Liver (tissue), 9 donors: Measurements from ENCODE around the gene PGAP1. TPM values are rescaled to one million over a fixed set of nuclear protein-coding genes. Genes with fewer than 3 reads are reported as not detected.

Experiments
- DNase-seq: peaks from one replicate; pipeline ENCODE4 v3.0.0-alpha.2; 2017; ENCODE audit warnings: low spot score
- H3K27ac ChIP-seq, 2 donors: one replicate each; pipeline ENCODE4 v1.7.0; 2013; ENCODE audit warnings: inconsistent platforms in 2 of 2, low read length in 2 of 2, control low read depth in 1 of 2, low read depth in 1 of 2, mild to moderate bottlenecking in 1 of 2
- H3K27me3 ChIP-seq, 4 donors: one replicate each; pipeline versions ENCODE4 v1.6.1 to v1.7.0; 2013; ENCODE audit warnings: low read length in 3 of 4, inconsistent platforms in 1 of 4, mild to moderate bottlenecking in 1 of 4, moderate library complexity in 1 of 4; ENCODE audit not compliant: control insufficient read depth in 4 of 4, insufficient read depth in 4 of 4
- H3K36me3 ChIP-seq, 4 donors: one replicate each; pipeline versions ENCODE4 v1.6.1 to v1.7.0; 2013; ENCODE audit warnings: low read length in 3 of 4, mild to moderate bottlenecking in 3 of 4, low read depth in 1 of 4, moderate library complexity in 1 of 4; ENCODE audit not compliant: control insufficient read depth in 4 of 4, insufficient read depth in 3 of 4
- H3K4me1 ChIP-seq, 4 donors: one replicate each; pipeline versions ENCODE4 v1.6.1 to v1.7.0; 2013; ENCODE audit warnings: low read length in 3 of 4, mild to moderate bottlenecking in 3 of 4, moderate library complexity in 1 of 4; ENCODE audit not compliant: control insufficient read depth in 4 of 4, insufficient read depth in 4 of 4
- H3K4me3 ChIP-seq, 3 donors: one replicate each; pipeline versions ENCODE4 v1.6.1 to v1.7.0; 2013; ENCODE audit warnings: low read length in 3 of 3, control low read depth in 1 of 3, low read depth in 1 of 3, mild to moderate bottlenecking in 1 of 3
- H3K9ac ChIP-seq, 2 donors: one replicate each; pipeline ENCODE4 v1.7.0; 2013; ENCODE audit warnings: low read length in 2 of 2, mild to moderate bottlenecking in 2 of 2, moderate library complexity in 2 of 2, control low read depth in 1 of 2, low read depth in 1 of 2
- H3K9me3 ChIP-seq, 4 donors: one replicate each; pipeline versions ENCODE4 v1.6.1 to v1.7.0; 2013; ENCODE audit warnings: low read length in 3 of 4; ENCODE audit not compliant: control insufficient read depth in 4 of 4
- EGR1 ChIP-seq, 2 donors: IDR thresholded peaks; 2 replicates each; pipeline ENCODE4 v1.6.1; 2016 to 2018; ENCODE audit warnings: antibody characterized with exemption in 2 of 2, low read depth in 2 of 2
- FOXA1 ChIP-seq: IDR thresholded peaks from 2 replicates; pipeline ENCODE4 v1.6.1; 2016; ENCODE audit warnings: antibody characterized with exemption
- FOXA2 ChIP-seq: IDR thresholded peaks from 2 replicates; pipeline ENCODE4 v1.6.1; 2016; ENCODE audit warnings: antibody characterized with exemption
- GABPA ChIP-seq, 2 donors: IDR thresholded peaks in 1 of 2; conservative IDR thresholded peaks in 1 of 2; 2 replicates each; pipeline ENCODE4 v1.6.1; 2016; ENCODE audit warnings: antibody characterized with exemption in 2 of 2, mild to moderate bottlenecking in 1 of 2, moderate library complexity in 1 of 2
- HNF4A ChIP-seq, 2 donors: conservative IDR thresholded peaks; 2 replicates each; pipeline ENCODE4 v1.6.1; 2016; ENCODE audit warnings: antibody characterized with exemption in 2 of 2, mild to moderate bottlenecking in 2 of 2
- HNF4G ChIP-seq: IDR thresholded peaks from 2 replicates; pipeline ENCODE4 v1.6.1; 2016; ENCODE audit warnings: antibody characterized with exemption
- JUND ChIP-seq, 2 donors: IDR thresholded peaks; 2 replicates each; pipeline ENCODE4 v1.6.1; 2016; ENCODE audit warnings: antibody characterized with exemption in 2 of 2
- NR2F2 ChIP-seq: IDR thresholded peaks from 2 replicates; pipeline ENCODE4 v1.6.1; 2016; ENCODE audit warnings: antibody characterized with exemption
- RAD21 ChIP-seq, 2 donors: IDR thresholded peaks; 2 replicates each; pipeline ENCODE4 v1.6.1; 2016; ENCODE audit warnings: antibody characterized with exemption in 2 of 2, mild to moderate bottlenecking in 2 of 2
- RXRA ChIP-seq, 2 donors: IDR thresholded peaks; 2 replicates each; pipeline ENCODE4 v1.6.1; 2017 to 2018; ENCODE audit warnings: antibody characterized with exemption in 2 of 2, mild to moderate bottlenecking in 1 of 2
- SP1 ChIP-seq: IDR thresholded peaks from 2 replicates; pipeline ENCODE4 v1.6.1; 2018; ENCODE audit warnings: antibody characterized with exemption, mild to moderate bottlenecking
- TAF1 ChIP-seq: conservative IDR thresholded peaks from 2 replicates; pipeline ENCODE4 v1.6.1; 2016; ENCODE audit warnings: antibody characterized with exemption, mild to moderate bottlenecking
- YY1 ChIP-seq: IDR thresholded peaks from 2 replicates; pipeline ENCODE4 v1.6.1; 2016; ENCODE audit warnings: antibody characterized with exemption, mild to moderate bottlenecking
- WGBS: extraction: QIAGEN DNeasy Blood & Tissue Kit; methylation state at CpG from one replicate; pipeline ENCODE4 v1.1.7; 2013; 5-methylcytosine and 5-hydroxymethylcytosine counted together
- polyA plus RNA-seq, 2 donors: library from polyadenylated mRNA; stranded (reverse) in 1 of 2; unstranded in 1 of 2; fragments of 200-250 nt in 1 of 2; fragments of >200 nt in 1 of 2; fragmentation: Nextera tagmentation in 1 of 2; extraction: Ambion mirVana in 1 of 2; gene quantifications; one replicate each; pipeline versions ENCODE4 v1.2.1 to v1.2.3, GENCODE V29; 2013 to 2015
- total RNA-seq, 2 donors: library from RNA; depleted of rRNA; stranded (reverse); fragments of >200 nt; gene quantifications; one replicate each; pipeline ENCODE4 v1.2.3, GENCODE V29; 2014
- TF ChIP-seq, protein P1 (sequence below): fragments of 150-350 bp; IDR thresholded peaks from 2 replicates; pipeline ENCODE4 v1.5.1; 2017; ENCODE audit warnings: improper control_type of control experiment, low read depth, low read length; ENCODE audit not compliant: missing input control
- TF ChIP-seq, protein P2 (sequence below): IDR thresholded peaks from 2 replicates; pipeline ENCODE4 v1.6.1; 2016; ENCODE audit warnings: antibody characterized with exemption
- TF ChIP-seq, protein P3 (sequence below): IDR thresholded peaks from 2 replicates; pipeline ENCODE4 v1.6.1; 2016; ENCODE audit warnings: antibody characterized with exemption, mild to moderate bottlenecking
- TF ChIP-seq, protein P4 (sequence below): IDR thresholded peaks from 2 replicates; pipeline ENCODE4 v1.6.1; 2016; ENCODE audit warnings: antibody characterized with exemption
- TF ChIP-seq, protein P5 (sequence below): IDR thresholded peaks from 2 replicates; pipeline ENCODE4 v1.6.1; 2016; ENCODE audit warnings: antibody characterized with exemption
- donor health status: healthy.
- donor health status: healthy.
- donor health status: healthy.
- donor health status: healthy.
- donor health status: healthy.

The PGAP1 gene
- total and polyA plus RNA-seq, 4 donors, result 0.54 to 5.8 (median 2.3) TPM

DNA sequence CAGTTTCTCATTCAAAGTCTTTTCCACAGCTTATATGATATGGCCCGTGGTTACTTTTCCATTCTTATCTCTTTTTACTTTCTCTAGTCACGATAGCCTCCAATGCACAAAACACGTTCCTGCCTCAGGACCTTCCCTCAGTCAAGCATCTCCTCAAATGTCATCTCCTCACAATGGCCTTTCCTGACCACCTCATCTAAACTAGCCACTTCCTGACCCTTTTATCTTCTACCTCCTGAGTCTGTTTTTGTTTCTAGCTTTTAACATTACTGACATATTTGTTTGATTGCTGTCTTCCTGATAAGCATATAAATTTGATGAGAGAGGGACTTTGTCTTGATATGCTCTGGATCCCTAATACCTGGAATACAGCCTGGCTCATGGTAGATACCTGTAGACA, 7.6 kb downstream of the PGAP1 start:
- no peaks in the 10 kb centered on the region for H3K4me1 ChIP-seq
- H3K4me3 ChIP-seq, result no peak overlapping the region
- no peaks in the 10 kb centered on the region for H3K9me3 ChIP-seq
- H3K9ac ChIP-seq, result no peak overlapping the region
- H3K27me3 ChIP-seq, result no peaks in the 10 kb centered on the region
- TF ChIP-seq YY1 (no peak), FOXA2 (no peak), JUND (IDR thresholded peaks at IDR 0.05) (no peak), NR2F2 (no peak), HNF4G (no peak), RXRA (IDR thresholded peaks at IDR 0.05) (no peak), GABPA (IDR thresholded peaks at IDR 0.05 in 1 of 2, conservative IDR thresholded peaks at IDR 0.05 in 1 of 2) (no peak), RAD21 (IDR thresholded peaks at IDR 0.05) (no peak), EGR1 (IDR thresholded peaks at IDR 0.05; ENCODE audit: low read depth in 2 of 2) (no peak), HNF4A (conservative IDR thresholded peaks at IDR 0.05) (no peak), FOXA1 (no peak), SP1 (no peak), TAF1 (no peak)
- TF ChIP-seq, protein P1, sequence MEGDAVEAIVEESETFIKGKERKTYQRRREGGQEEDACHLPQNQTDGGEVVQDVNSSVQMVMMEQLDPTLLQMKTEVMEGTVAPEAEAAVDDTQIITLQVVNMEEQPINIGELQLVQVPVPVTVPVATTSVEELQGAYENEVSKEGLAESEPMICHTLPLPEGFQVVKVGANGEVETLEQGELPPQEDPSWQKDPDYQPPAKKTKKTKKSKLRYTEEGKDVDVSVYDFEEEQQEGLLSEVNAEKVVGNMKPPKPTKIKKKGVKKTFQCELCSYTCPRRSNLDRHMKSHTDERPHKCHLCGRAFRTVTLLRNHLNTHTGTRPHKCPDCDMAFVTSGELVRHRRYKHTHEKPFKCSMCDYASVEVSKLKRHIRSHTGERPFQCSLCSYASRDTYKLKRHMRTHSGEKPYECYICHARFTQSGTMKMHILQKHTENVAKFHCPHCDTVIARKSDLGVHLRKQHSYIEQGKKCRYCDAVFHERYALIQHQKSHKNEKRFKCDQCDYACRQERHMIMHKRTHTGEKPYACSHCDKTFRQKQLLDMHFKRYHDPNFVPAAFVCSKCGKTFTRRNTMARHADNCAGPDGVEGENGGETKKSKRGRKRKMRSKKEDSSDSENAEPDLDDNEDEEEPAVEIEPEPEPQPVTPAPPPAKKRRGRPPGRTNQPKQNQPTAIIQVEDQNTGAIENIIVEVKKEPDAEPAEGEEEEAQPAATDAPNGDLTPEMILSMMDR, result no peak
- TF ChIP-seq, protein P2, sequence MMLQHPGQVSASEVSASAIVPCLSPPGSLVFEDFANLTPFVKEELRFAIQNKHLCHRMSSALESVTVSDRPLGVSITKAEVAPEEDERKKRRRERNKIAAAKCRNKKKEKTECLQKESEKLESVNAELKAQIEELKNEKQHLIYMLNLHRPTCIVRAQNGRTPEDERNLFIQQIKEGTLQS, result no peak
- TF ChIP-seq, protein P3, sequence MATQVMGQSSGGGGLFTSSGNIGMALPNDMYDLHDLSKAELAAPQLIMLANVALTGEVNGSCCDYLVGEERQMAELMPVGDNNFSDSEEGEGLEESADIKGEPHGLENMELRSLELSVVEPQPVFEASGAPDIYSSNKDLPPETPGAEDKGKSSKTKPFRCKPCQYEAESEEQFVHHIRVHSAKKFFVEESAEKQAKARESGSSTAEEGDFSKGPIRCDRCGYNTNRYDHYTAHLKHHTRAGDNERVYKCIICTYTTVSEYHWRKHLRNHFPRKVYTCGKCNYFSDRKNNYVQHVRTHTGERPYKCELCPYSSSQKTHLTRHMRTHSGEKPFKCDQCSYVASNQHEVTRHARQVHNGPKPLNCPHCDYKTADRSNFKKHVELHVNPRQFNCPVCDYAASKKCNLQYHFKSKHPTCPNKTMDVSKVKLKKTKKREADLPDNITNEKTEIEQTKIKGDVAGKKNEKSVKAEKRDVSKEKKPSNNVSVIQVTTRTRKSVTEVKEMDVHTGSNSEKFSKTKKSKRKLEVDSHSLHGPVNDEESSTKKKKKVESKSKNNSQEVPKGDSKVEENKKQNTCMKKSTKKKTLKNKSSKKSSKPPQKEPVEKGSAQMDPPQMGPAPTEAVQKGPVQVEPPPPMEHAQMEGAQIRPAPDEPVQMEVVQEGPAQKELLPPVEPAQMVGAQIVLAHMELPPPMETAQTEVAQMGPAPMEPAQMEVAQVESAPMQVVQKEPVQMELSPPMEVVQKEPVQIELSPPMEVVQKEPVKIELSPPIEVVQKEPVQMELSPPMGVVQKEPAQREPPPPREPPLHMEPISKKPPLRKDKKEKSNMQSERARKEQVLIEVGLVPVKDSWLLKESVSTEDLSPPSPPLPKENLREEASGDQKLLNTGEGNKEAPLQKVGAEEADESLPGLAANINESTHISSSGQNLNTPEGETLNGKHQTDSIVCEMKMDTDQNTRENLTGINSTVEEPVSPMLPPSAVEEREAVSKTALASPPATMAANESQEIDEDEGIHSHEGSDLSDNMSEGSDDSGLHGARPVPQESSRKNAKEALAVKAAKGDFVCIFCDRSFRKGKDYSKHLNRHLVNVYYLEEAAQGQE, result no peak
- TF ChIP-seq, protein P4, sequence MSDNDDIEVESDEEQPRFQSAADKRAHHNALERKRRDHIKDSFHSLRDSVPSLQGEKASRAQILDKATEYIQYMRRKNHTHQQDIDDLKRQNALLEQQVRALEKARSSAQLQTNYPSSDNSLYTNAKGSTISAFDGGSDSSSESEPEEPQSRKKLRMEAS, result no peak
- TF ChIP-seq, protein P5, sequence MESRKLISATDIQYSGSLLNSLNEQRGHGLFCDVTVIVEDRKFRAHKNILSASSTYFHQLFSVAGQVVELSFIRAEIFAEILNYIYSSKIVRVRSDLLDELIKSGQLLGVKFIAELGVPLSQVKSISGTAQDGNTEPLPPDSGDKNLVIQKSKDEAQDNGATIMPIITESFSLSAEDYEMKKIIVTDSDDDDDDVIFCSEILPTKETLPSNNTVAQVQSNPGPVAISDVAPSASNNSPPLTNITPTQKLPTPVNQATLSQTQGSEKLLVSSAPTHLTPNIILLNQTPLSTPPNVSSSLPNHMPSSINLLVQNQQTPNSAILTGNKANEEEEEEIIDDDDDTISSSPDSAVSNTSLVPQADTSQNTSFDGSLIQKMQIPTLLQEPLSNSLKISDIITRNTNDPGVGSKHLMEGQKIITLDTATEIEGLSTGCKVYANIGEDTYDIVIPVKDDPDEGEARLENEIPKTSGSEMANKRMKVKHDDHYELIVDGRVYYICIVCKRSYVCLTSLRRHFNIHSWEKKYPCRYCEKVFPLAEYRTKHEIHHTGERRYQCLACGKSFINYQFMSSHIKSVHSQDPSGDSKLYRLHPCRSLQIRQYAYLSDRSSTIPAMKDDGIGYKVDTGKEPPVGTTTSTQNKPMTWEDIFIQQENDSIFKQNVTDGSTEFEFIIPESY, result no peak
- no peak overlapping the region for H3K27ac ChIP-seq
- no peak for DNase-seq
- peaks cover 0 to 1% (median under 1%) of the 10 kb centered on the region in 4 donors for H3K36me3 ChIP-seq
- WGBS, result 90% methylated on average over 3 of the region's 3 CpGs

DNA sequence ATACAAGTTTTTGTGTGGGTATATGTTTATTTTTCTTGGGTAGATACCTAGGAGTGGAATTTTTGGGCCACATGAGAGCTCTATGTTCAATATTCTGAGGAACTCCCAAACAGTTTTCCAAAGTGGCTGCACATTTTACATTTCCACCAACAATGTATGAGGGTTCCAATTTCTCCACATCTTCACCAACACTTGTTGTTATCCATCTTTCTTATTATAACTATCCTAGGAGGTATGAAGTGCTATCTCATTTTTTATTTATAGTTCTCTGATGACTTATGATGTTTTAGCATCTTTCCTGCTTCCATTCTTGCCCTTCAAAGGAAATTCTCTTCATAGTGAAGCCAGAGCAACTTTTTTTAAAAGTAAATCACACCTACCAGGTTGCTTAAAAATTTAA, 8.7 kb downstream of the PGAP1 start:
- Histone ChIP-seq H3K9ac (no peak overlapping the region), H3K4me1 (no peaks in the 10 kb centered on the region), H3K9me3 (no peaks in the 10 kb centered on the region), H3K27ac (no peak overlapping the region), H3K27me3 (no peaks in the 10 kb centered on the region), H3K4me3 (no peak overlapping the region), H3K36me3 (peaks cover 0 to 5% (median 2%) of the 10 kb centered on the region in 4 donors)
- no peak for DNase-seq
- TF ChIP-seq, protein P4, result no peak
- no peak for TF ChIP-seq HNF4A (conservative IDR thresholded peaks at IDR 0.05)
- no peak for TF ChIP-seq FOXA2
- no peak for TF ChIP-seq JUND (IDR thresholded peaks at IDR 0.05)
- TF ChIP-seq HNF4G, result no peak
- TF ChIP-seq, protein P3, result no peak
- TF ChIP-seq SP1, result no peak
- TF ChIP-seq RAD21 (IDR thresholded peaks at IDR 0.05), result no peak
- no peak for TF ChIP-seq TAF1
- no peak for TF ChIP-seq GABPA (IDR thresholded peaks at IDR 0.05 in 1 of 2, conservative IDR thresholded peaks at IDR 0.05 in 1 of 2)
- TF ChIP-seq RXRA (IDR thresholded peaks at IDR 0.05), result no peak
- TF ChIP-seq, protein P2, result no peak
- no peak for TF ChIP-seq NR2F2
